Lower leg skin (tissue), 3 donors: Measurements from ENCODE around the gene E2F7.

Experiments
- CTCF ChIP-seq, 3 donors: fragments of 450-650 bp; IDR thresholded peaks; one replicate each; pipeline ENCODE4 v1.5.1; 2016; ENCODE audit warnings: antibody characterized with exemption in 3 of 3, mild to moderate bottlenecking in 3 of 3, moderate library complexity in 2 of 3
- POLR2A ChIP-seq, 2 donors: fragments of 450-650 bp; IDR thresholded peaks; one replicate each; pipeline ENCODE4 v1.6.1; 2016 to 2017; ENCODE audit warnings: antibody characterized with exemption in 2 of 2, mild to moderate bottlenecking in 1 of 2, moderate library complexity in 1 of 2

- TF ChIP-seq CTCF (IDR thresholded peaks at IDR 0.05) (no peak), POLR2A (IDR thresholded peaks at IDR 0.05) (no peak)
Measured at GRCh38 chr12:77003246-77003645, 62.1 kb downstream of the E2F7 start.
